GM18909 (cell line): ENCODE measurements around the gene AHNAK2.
"Not testable (repeated sequence)": the region's sequence is repeated elsewhere in the genome, so short reads cannot be mapped to it uniquely, and the experiment has no call there.

Experiments
- ATAC-seq: cut with Tn5 transposase; IDR thresholded peaks from one replicate; pipeline ENCODE4 v1.9.1; 2021; ENCODE audit warnings: mild to moderate bottlenecking; ENCODE audit not compliant: unreplicated experiment, poor library complexity

Gene AHNAK2

DNA sequence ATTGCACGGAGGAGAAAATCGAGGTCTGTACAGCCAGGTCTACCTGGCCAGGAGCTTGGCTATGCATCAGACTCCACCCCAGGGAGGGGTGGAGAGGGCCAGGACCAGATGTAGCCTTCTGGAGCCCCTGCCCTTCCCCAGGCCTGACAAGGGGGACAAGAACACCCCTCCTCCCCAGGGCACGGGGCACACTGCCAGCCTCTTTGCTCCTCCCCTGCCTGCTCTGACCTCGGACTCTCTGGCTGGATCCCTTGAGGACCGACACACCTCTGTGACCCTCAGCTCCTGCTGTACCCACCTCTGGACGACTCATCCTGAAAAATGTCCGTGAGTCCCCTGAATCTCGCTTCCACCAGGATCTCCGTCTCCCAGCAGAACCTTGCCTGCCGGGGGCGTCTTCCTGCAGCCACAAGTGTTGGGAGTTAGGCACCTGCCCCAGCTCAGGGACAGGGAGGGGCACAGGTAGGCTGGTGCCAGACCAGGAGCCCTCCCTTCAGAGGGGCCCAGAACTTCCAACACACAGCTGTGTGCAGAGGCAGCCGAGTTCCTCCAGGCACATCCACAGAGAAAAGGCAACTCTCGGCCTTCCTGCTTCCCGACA lies 21.8 kb downstream of the AHNAK2 start:
- no peak for ATAC-seq

DNA sequence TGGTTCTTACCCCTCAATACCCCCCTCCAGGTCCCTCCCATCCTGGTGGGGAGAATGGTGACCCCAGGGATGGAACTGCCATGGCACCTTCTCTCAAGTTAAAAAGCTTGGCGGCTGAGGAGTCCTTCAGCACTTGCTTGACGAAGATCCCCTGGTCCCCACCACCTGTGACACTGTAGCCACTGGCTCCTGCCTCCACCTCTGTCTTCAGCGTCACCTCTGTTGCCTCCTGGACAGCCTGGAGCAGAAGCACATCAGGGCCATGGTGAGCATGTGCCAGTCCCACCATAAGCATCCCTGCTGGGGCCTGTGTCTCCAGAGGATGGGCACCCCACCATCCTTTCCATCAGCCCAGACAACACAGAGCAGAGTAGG lies 22.8 kb downstream of the AHNAK2 start:
- ATAC-seq = no peak

DNA sequence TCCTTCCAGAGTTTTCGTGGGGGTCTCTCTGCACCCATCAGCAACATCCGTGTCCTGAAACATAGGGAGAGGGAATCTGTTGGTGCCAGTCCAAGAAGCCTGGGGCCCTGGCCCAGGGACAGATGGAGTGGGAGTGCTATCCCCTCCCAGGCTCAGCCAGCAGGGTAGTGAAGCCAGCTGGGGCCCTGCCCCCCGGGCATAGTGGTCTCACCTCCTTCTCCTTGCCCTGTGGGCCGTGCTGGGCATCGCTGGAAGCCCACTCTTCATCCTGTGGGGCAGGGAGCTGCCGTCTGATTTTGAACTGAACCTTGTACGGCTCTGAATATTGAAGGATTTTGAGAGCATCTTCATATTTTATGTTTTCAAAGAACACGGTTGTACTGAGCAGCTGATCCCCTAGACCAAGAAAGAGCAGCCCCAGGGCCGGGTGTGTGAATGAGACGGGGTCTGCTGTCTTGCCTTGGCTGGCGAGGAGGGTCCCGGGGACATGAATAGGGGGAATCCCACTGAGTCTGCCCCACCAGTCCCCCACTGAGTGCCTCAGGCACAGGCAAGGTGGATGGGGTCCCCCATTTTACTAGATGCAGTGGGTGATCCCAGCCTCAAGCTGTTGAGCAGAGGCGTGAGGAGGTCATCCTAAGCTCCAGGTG lies 23.3 kb downstream of the AHNAK2 start:
- ATAC-seq = no peak

DNA sequence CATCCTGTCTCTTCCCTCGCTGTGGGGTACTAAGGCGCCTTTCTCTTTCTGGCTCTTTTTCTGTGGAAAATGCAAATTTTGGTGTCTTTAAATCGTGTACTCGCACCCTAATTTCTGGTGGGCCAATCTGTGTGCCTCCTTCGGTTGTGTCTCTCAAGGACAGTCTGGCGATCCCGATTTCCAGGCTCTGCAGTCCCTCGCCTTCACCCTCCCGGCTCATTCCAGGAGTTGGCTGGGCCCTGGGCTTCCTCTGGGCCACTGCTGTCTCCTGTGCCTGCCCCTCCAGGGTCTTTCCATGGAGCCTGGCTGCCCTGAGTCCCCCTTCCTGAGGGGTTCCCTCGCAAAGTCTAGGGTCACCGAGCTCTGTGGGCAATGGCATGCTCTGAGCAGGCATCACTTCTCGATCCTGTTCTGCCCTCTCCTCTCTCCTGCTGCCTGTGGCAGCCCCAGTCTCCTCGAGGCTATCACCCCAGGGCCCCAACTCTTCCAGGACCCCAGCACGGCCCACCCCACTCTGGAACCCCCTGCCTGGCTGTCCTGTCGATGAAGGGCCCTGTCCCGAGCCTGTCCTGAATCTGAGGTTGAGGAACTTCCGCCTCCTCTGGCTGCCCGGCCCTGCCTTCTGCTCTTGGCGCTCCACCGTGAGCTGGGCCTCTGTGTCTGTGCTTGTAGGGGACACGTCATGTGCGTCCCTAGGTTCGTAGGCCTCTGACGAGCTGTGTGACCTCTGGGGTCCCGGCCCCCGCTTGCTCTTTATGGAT lies 24.1 kb downstream of the AHNAK2 start:
- no peak for ATAC-seq

DNA sequence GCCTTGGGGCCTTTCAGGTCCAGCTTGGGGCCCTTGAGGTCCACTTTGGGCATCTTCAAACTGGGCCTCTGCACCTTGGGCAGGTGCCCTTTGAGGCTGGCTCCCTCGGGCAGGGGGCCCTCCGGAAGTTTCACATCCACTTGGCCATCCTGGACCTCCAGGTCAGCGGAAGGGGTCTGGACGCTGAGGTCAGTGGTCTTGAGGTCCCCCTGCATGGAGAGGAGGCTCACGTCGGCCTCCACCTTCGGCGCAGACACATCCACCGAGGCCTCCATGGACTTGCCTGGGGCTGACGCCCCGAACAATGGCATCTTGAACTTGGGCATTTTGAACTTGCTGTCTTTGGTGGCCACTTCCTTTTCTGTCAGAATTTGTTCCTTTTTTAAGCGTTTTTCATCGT lies 25.1 kb downstream of the AHNAK2 start:
- no peak for ATAC-seq

DNA sequence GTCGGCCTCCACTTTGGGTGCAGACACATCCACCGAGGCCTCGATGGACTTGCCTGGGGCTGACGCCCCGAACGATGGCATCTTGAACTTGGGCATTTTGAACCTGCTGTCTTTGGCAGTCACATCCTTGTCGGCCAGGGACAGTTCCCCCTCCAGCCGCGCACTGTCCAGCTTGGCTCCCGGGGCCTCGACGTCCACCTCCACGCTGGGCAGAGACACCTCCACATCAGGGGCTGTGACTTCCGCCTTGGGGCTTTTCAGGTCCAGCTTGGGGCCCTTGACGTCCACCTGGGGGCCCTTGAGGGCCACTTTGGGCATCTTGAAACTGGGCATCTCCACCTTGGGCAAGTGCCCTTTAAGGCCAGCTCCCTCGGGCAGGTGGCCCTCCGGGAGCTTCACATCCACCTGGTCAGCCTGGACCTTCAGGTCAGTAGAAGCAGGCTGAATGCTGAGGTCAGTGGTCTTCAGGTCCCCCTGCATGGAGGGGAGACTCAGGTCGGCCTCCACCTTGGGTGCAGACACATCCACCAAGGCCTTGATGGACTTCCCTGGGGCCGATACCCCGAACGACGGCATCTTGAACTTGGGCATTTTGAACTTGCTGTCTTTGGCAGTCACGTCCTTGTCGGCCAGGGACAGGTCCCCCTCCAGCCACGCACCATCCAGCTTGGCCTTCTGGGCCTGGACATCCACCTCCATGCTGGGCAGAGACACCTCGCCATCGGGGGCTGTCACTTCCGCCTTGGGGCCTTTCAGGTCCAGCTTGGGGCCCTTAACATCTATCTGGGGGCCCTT lies 26.1 kb downstream of the AHNAK2 start:
- not testable (repeated sequence) for ATAC-seq

DNA sequence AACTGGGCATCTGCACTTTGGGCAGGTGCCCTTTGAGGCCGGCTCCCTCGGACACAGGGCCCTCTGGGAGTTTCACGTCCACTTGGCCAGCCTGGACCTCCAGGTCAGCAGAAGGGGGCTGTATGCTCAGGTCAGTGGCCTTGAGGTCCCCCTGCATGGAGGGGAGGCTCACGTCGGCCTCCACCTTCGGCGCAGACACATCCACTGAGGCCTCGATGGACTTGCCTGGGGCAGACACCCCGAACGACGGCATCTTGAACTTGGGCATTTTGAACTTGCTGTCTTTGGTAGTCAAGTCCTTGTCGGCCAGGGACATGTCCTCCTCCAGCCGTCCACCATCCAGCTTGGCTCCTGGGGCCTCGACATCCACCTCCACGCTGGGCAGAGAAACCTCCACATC lies 27.5 kb downstream of the AHNAK2 start:
- ATAC-seq = not testable (repeated sequence)

DNA sequence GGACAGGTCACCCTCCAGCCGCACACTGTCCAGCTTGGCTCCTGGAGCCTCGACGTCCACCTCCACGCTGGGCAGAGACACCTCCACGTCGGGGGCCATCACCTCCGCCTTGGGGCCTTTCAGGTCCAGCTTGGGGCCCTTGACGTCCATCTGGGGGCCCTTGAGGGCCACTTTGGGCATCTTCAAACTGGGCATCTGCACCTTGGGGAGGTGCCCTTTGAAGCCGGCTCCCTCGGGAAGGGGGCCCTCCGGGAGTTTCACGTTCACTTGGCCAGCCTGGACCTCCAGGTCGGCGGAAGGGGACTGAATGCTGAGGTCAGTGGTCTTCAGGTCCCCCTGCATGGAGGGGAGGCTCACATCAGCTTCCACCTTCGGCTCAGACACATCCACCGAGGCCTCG lies 28.2 kb downstream of the AHNAK2 start:
- ATAC-seq = no peak

DNA sequence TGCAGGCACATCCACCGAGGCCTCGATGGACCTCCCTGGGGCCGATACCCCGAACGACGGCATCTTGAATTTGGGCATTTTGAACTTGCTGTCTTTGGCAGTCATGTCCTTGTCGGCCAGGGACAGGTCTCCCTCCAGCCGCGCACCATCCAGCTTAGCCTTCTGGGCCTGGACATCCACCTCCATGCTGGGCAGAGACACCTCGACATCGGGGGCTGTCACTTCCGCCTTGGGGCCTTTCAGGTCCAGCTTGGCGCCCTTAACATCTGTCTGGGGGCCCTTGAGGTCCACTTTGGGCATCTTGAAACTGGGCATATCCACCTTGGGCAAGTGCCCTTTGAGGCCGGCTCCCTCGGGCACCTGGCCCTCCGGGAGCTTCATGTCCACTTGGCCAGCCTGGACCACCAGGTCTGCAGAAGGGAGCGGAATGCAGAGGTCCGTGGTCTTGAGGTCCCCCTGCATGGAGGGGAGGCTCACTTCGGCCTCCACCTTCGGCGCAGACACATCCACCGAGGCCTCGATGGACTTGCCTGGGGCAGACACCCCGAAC lies 28.7 kb downstream of the AHNAK2 start:
- ATAC-seq = not testable (repeated sequence)

DNA sequence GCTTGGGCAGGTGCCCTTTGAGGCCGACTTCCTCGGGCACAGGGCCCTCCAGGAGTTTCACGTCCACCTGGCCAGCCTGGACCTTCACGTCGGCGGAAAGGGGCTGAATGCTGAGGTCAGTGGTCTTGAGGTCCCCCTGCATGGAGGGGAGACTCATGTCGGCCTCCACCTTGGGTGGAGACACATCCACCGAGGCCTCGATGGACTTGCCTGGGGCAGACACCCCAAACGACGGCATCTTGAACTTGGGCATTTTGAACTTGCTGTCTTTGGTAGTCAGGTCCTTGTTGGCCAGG lies 29.5 kb downstream of the AHNAK2 start:
- no peak for ATAC-seq

DNA sequence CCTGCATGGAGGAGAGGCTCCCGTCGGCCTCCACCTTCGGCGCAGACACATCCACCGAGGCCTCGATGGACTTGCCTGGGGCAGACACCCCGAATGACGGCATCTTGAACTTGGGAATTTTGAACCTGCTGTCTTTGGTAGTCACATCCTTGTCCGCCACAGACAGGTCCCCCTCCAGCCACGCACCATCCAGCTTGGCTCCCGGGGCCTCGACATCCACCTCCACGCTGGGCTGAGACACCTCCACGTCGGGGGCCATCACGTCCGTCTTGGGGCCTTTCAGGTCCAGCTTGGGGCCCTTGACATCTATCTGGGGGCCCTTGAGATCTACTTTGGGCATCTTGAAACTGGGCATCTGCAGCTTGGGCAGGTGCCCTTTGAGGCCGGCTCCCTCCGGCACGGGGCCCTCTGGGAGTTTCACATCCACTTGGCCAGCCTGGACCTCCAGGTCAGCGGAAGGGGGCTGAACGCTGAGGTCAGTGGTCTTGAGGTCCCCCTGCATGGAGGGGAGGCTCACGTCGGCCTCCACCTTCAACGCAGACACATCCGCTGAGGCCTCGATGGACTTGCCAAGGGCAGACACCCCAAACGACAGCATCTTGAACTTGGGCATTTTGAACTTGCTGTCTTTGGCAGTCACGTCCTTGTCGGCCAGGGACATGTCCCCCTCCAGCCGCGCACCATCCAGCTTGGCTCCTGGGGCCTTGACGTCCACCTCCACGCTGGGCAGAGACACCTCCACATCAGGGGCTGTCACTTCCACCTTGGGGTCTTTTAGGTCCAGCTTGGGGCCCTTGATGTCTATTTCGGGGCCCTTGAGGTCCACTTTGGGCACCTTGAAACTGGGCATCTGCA lies 30.1 kb downstream of the AHNAK2 start:
- not testable (repeated sequence) for ATAC-seq

DNA sequence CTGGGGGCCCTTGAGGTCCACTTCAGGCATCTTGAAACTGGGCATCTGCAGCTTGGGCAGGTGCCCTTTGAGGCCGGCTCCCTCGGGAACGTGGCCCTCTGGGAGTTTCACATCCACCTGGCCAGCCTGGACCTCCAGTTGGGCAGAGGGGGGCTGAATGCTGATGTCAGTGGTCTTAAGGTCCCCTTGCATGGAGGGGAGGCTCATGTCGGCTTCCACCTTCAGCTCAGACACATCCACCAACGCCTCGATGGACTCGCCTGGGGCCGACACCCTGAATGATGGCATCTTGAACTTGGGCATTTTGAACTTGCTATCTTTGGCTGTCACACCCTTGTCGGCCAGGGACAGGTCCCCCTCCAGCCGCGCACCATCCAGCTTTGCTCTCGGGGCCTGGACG lies 31.0 kb downstream of the AHNAK2 start:
- ATAC-seq = not testable (repeated sequence)

DNA sequence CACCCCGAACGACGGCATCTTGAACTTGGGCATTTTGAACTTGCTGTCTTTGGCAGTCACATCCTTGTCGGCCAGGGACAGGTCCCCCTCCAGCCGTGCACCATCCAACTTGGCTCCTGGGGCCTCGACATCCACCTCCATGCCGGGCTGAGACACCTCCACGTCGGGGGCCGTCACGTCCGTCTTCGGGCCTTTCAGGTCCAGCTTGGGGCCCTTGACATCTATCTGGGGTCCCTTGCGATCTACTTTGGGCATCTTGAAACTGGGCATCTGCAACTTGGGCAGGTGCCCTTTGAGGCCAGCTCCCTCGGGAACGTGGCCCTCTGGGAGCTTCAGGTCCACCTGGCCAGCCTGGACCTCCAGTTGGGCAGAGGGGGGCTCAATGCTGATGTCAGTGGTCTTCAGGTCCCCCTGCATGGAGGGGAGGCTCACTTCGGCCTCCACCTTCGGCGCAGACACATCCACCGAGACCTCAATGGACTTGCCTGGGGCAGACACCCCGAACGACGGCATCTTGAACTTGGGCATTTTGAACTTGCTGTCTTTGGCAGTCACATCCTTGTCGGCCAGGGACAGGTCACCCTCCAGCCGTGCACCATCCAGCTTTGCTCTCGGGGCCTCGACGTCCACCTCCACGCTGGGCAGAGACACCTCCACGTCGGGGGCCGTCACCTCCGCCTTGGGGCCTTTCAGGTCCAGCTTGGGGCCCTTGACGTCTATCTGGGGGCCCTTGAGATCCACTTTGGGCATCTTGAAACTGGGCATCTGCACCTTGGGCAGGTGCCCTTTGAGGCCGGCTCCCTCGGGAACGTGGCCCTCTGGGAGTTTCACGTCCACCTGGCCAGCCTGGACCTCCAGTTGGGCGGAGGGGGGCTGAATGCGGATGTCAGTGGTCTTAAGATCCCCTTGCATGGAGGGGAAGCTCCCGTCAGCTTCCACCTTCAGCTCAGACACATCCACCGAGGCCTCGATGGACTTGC lies 31.9 kb downstream of the AHNAK2 start:
- not testable (repeated sequence) for ATAC-seq

DNA sequence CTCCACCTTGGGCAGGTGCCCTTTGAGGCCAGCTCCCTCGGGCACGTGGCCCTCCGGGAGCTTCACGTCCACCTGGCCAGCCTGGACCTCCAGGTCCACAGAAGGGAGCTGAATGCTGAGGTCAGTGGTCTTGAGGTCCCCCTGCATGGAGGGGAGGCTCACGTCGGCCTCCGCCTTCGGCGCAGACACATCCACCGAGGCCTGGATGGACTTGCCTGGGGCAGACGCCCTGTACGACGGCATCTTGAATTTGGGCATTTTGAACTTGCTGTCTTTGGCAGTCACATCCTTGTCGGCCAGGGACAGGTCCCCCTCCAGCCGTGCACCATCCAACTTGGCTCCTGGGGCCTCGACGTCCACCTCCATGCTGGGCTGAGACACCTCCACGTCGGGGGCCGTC lies 32.9 kb downstream of the AHNAK2 start:
- ATAC-seq = not testable (repeated sequence)

DNA sequence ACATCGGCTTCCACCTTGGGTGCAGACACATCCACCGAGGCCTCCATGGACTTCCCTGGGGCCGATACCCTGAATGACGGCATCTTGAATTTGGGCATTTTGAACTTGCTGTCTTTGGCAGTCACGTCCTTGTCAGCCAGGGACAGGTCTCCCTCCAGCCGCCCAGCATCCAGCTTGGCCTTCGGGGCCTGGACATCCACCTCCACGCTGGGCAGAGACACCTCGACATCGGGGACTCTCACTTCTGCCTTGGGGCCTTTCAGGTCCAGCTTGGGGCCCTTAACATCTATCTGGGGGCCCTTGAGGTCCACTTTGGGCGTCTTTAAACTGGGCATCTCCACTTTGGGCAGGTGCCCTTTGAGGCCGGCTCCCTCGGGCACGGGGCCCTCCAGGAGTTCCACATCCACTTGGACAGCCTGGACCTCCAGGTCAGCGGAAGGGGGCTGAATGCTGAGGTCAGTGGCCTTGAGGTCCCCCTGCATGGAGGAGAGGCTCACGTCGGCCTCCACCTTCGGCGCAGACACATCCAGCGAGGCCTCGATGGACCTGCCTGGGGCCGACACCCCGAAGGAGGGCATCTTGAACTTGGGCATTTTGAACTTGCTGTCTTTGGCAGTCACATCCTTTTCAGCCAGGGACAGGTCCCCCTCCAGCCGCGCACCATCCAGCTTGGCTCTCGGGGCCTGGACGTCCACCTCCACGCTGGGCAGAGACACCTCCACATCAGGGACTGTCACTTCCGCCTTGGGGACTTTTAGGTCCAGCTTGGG lies 33.6 kb downstream of the AHNAK2 start:
- ATAC-seq = not testable (repeated sequence)

DNA sequence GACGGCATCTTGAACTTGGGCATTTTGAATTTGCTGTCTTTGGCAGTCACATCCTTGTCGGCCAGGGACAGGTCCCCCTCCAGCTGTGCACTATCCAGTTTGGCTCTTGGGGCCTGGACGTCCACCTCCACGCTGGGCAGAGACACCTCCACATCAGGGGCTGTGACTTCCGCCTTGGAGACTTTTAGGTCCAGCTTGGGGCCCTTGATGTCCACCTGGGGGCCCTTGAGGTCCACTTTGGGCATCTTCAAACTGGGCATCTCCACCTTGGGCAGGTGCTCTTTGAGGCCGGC lies 34.2 kb downstream of the AHNAK2 start:
- ATAC-seq = not testable (repeated sequence)

DNA sequence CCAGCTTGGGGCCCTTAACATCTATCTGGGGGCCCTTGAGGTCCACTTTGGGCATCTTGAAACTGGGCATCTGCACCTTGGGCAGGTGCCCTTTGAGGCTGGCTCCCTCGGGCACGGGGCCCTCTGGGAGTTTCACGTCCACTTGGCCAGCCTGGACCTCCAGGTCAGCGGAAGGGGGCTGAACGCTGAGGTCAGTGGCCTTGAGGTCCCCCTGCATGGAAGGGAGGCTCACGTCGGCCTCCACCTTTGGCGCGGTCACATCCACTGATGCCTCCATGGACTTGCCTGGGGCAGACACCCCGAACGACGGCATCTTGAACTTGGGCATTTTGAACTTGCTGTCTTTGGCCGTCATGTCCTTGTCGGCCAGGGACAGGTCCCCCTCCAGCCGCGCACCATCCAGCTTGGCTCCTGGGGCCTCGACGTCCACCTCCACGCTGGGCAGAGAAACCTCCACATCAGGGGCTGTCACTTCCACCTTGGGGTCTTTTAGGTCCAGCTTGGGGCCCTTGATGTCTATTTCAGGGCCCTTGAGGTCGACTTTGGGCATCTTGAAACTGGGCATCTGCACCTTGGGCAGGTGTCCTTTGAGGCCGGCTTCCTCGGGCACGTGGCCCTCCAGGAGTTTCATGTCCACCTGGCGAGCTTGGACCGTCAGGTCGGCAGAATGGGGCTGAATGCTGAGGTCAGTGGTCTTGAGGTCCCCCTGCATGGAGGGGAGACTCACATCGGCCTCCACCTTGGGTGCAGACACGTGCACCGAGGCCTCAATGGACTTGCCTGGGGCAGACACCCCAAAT lies 34.8 kb downstream of the AHNAK2 start:
- not testable (repeated sequence) for ATAC-seq
